GM21360 (cell line): ENCODE measurements around the gene DLEC1.

Experiments
- ATAC-seq: cut with Tn5 transposase; IDR thresholded peaks from one replicate; pipeline ENCODE4 v1.9.1; 2021; ENCODE audit warnings: mild to moderate bottlenecking, moderate library complexity; ENCODE audit not compliant: unreplicated experiment

The DLEC1 gene

GRCh38 chr3:38107911-38108648 is 69.1 kb downstream of the DLEC1 start:
- ATAC-seq, result no peak

- ATAC-seq, result no peak
These were observed 69.9 kb downstream of the DLEC1 start for GRCh38 chr3:38108649-38109579.

- ATAC-seq, result no peak
These were observed 70.7 kb downstream of the DLEC1 start for GRCh38 chr3:38109580-38110313.

GRCh38 chr3:38110314-38111050 is 71.5 kb downstream of the DLEC1 start:
- ATAC-seq, result no peak

- no peak for ATAC-seq
These were observed 72.2 kb downstream of the DLEC1 start for GRCh38 chr3:38111201-38111600.

GRCh38 chr3:38111696-38112377 is 72.8 kb downstream of the DLEC1 start:
- ATAC-seq, result no peak

- no peak for ATAC-seq
These were observed 73.4 kb downstream of the DLEC1 start for GRCh38 chr3:38112378-38112761.

- no peak for ATAC-seq
These were observed 75.3 kb downstream of the DLEC1 start for GRCh38 chr3:38114052-38114874.

GRCh38 chr3:38114875-38115644 is 76.1 kb downstream of the DLEC1 start:
- no peak for ATAC-seq

GRCh38 chr3:38115645-38116427 is 76.8 kb downstream of the DLEC1 start:
- ATAC-seq, result no peak

- ATAC-seq, result no peak
These were observed 77.6 kb downstream of the DLEC1 start for GRCh38 chr3:38116471-38117162.

- ATAC-seq, result no peak
These were observed 78.2 kb downstream of the DLEC1 start for GRCh38 chr3:38117163-38117716.

- ATAC-seq, result peak; percentile 78
These were observed 78.9 kb downstream of the DLEC1 start for GRCh38 chr3:38117748-38118420.

- peak; percentile 7 for ATAC-seq
These were observed 79.6 kb downstream of the DLEC1 start for GRCh38 chr3:38118421-38119247.

GRCh38 chr3:38119248-38119544 is 80.2 kb downstream of the DLEC1 start:
- no peak for ATAC-seq
